ENCODE data around the gene TRIM26.
"Not testable (repeated sequence)": the region's sequence is repeated elsewhere in the genome, so short reads cannot be mapped to it uniquely, and the experiment has no call there.

TRIM26 gene

DNA sequence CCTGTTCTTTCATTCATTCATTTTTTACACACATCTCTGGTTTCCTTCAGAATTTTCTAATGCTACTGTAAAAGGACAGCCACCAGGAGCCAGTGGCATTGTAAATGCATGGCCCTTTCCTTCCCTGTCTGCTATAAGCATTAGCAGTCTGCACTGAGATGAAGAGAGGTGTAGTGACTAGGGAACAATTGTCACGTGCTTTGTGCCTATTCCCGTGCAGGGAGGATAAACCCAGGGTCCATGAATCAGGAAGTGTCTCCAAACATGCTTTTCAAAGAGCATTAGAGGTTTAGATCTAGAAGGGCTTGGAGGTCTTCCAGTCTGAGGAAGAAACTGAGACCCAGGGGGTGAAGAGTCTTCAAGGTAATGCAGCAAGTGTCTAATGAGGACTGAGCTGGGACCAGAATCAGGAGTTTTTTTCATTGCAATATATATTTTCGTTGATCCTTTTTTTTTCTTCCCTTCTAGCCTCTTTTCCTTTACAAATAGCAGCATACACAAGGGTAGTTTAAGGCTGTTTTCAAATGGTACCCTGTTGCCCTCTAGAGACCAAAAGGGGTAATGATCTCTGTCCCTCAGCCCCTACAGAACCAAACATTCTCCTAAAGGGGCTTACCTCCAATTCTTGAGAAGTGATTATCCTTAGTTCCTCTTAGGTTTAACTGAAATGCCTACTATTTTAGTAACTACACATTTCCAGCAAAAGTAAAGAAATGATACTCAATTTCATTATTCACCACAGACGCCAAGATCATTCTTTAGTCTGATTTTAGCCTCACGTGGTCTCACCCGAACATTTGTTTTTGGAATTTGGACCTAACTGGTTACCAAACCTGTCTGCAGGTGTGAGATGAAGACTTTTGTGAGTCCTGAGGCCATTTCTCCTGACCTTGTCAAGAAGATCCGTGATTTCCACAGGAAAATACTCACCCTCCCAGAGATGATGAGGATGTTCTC is 43.3 kb downstream of the TRIM26 start:
- DNase-seq: no peak

DNA sequence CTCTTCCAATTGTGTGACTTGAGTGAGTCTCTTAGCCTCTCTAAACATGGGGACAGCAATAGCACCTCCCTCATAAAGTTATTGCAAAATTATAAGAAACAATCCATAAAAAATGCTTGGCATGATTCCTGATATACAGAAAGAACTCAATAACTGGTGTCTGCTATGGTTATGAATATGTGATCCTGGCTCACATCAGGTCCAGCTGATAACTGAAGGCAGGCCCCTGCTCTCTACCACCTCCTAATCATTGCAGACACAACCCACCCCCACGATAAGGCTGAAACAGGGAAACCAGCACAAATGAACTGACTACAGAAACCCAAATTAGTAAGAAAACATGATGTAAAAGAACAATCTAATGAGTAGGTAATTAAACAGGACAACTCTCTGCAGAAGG is 44.5 kb downstream of the TRIM26 start:
- DNase-seq: no peak

GRCh38 chr6:30167101-30167500 is 46.1 kb downstream of the TRIM26 start:
- no peak for DNase-seq

DNA sequence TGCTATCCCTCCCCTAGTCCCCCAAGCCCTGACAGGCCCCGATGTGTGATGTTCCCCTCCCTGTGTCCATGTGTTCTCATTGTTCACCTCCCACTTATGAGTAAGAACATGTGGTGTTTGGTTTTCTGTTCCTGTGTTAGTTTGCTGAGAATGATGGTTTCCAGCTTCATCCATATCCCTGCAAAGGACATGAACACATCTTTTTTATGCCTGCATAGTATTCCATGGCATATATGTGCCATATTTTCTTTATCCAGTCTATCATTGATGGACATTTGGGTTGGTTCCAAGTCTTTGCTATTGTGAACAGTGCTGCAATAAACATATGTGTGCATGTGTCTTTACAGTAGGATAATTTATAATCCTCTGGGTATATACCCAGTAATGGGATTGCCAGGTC is 48.0 kb downstream of the TRIM26 start:
- not testable (repeated sequence) for DNase-seq

DNA sequence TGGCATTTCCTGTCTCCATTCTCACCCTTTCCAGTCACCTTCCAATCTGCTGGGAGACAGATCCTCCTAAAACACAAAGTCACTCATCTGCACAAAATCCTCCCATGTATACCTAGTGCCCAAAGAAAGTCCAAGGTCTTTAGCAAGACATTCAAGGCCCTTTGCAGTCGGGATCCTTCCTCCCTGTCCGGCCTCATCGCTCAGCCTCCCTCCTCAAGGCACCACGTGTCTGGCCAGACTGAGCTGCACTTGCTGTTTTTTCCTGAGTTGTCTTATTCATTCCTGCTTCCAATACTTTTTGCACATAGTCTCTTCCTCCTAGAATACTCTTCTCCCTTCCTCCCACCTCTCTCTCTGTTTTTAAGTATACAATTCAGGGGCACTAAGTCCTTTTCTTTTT is 48.5 kb downstream of the TRIM26 start:
- DNase-seq: no peak

DNA sequence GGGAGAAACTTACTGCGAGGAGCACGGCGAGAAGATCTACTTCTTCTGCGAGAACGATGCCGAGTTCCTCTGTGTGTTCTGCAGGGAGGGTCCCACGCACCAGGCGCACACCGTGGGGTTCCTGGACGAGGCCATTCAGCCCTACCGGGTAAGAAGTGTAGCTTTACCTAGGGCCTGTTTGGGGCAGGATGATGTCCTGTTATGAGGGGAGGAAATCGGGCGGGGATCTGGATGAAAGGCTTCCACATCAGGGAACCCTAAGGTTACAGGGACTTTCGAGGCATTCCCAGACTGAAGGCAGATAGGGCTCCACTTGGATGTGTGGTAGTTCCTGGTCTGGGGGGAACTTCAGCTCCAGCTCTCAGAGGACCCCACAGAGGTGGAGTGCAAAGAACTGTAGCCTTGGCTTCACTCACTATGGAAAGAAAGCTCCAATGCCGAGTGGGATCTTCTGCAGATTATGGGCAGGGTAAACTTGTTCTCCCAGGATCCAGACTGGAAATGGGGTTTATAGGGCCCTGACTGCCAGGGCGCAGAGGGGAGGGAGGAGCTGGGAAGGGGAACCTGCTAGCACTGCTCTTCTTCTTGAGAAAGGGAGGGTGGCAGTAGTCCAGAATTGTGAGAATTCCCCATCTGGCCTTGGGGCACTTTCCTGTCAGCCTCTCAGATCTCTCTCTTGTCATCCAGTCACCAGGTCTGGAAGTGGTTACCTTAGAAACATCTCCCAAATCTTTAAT is 49.1 kb downstream of the TRIM26 start:
- no peak for DNase-seq

- DNase-seq: no peak
Measured at GRCh38 chr6:30163090-30163917, 49.9 kb downstream of the TRIM26 start, which contains the start of gene TRIM15. TSS of gene TRIM15 (plus strand) at chr6:30163546. CDS start at chr6:30163685, 139 bp downstream.

DNA sequence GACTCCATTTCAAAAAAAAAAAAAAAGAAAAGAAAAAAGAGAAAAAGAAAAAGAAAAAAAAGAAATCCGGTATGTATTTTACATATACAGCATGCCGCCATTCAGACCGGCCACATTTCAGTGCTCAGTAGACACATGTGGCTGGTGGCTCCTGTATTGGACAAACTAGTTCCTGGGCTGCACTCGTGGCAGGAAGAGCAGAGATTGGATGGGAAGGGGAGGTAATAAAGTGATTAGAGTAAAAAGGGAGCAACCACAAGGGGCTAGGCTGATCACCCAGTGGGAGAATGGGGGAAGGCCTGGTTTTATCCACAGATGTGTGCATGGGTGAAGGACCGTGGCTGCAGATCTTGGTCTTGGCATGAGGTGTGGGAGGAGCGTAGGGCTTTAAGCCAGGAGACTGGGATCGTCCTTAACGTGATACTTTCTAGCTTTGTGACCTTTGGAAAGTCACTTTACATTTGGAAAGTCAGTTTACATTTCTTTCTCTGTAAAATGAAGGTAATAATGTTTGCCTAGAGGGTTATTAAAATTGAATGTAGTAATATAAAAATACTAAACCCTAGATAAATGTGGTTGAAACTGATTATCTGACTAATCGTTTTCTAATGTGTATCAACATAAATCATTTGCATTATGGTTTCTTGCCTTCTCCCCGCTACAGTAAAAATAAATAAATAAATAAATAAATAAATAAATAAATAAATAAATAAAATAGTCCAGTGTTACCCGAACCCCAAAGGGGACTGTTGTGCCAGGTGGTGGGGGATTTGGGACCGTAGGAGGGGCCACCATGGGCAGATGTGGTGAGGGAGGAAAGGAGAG is 50.7 kb downstream of the TRIM26 start:
- DNase-seq: no peak

GRCh38 chr6:30160785-30161531 is 52.2 kb downstream of the TRIM26 start, which contains the start of gene TRIM10:
TSS of gene TRIM10 (minus strand) at chr6:30161211. CDS start at chr6:30160858, 353 bp downstream.
- no peak for DNase-seq

DNA sequence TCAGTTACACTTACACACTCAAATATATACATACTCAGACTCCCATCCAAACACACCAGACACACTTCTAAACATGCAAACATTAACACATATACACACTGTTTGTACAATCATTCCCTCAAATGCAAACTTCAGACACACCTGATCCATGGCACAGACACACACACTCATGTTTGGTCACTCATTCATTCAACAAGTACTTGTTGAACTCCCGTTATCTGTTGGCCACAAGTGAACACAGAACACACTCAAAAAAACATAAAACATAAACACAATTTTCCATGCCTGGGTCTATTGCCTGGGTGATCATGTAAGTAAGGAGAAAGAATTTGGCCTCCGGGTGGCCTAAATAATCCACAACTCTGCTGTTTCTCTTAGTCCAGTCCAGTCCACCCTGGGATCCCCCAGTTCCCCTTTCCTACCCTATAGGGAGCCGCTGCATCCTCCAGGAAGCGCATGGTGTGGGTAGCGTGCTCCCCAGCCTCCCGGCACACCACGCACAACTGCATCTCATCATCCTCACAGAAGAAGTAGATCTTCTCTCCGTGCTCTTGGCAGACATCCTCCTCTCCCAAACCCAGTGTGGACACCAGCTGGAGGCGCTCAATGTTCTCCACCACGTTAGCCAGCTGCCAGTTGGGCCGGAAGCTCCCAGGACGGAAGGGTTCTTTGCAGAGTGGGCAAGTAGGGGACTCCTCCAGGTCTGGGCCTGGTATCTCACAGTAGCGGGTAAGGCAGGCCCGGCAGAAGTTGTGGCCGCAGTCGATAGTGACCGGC is 53.0 kb downstream of the TRIM26 start:
- DNase-seq: no peak

GRCh38 chr6:30158475-30159040 is 54.6 kb downstream of the TRIM26 start:
- no peak for DNase-seq

- DNase-seq: no peak
Measured at GRCh38 chr6:30157999-30158398, 55.2 kb downstream of the TRIM26 start.

GRCh38 chr6:30157581-30157980 is 55.6 kb downstream of the TRIM26 start:
- no peak for DNase-seq

DNA sequence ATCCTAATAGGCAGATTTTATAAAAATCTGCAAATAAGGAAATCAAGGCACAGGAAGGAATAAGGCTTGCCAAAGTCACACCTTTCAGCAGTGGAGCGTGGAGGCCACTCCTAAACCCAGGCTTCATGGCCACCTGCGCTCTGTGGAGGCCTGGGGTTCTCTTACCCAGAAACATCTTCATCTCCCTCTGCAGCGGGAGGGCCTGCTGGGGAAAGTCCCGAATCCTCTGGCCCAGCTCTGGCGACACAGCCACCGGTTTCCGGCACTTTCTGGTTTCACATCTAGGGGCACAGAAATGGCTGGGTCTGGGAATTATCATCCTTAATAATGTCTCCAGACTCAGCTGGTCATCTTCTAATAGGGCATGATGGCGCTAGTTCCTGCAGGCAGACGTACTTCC is 56.4 kb downstream of the TRIM26 start:
- DNase-seq: no peak

DNA sequence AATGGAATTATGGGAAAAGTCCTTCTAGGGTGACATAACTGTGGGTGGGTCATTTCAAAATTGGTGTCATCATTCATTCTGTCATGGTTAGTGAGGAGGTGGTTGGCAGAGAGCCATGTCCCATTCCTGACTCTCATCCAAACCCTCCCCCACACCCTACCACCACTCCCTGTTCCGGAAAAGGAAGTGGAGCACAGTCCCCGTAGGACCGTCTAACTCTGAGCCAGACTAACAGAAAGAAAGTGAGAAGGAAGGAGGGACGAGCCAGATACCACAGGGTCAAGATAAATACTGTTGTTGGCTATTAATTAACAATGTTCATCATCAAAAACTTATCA is 57.0 kb downstream of the TRIM26 start:
- DNase-seq: no peak

DNA sequence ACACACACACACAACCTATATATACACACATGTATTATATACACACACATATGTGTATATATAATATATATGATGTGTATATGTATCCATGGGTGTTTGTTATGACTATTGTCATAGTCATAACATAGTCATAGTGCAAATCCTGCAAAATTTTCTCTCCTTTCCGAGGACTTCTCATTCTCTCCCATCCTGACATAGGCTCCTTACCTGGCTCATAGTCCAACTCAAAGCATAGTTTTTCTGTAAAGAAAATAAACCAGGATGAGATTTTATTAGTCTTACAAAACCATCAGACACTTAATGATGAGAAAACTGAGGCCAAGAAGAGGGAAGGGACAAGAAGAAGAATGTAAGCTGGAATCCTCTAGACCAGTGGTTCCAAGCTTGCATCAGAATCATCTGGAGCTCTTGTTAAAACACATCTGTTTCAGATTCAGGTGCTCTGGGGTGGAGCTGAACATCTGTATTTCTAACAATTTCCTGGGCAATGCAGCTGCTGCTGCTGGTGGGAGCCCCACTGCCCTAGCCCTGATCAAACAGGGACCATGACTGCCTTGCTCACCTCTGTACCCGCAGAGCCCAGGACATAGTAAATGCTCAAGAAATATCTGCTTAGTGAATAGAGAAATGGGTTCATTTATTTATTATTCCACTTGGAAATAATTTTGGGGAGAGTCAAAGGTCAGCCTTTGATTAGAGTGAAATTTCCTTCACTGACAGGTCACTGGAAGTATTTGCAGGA is 57.5 kb downstream of the TRIM26 start:
- no peak for DNase-seq

GRCh38 chr6:30154709-30155519 is 58.3 kb downstream of the TRIM26 start:
- no peak for DNase-seq

GRCh38 chr6:30154061-30154460 is 59.1 kb downstream of the TRIM26 start:
- DNase-seq: no peak

Measured in activated CD4-positive, alpha-beta T cell treated with anti-CD3 and anti-CD28 coated beads for 1 hour (primary cell).